HepG2 (cell line): ENCODE measurements around the gene FSCN2. TPM values are rescaled to one million over a fixed set of nuclear protein-coding genes. Genes with fewer than 3 reads are reported as not detected.

Source experiments
- CCDC6 ChIP-seq: sonication (generic); formaldehyde crosslinking; IDR thresholded peaks from 2 replicates; pipeline ENCODE4 v1.8.1; 2022; ENCODE audit warnings: mild to moderate bottlenecking, missing genetic modification reagents, moderate library complexity
- CEBPB ChIP-seq: IDR thresholded peaks from 2 replicates; pipeline ENCODE4 v1.6.1; 2011; ENCODE audit warnings: low read depth, low read length, improper control_type of control experiment, borderline replicate concordance
- EED ChIP-seq: sonication (generic); formaldehyde crosslinking; IDR thresholded peaks from 2 replicates; pipeline ENCODE4 v1.5.0; 2020; ENCODE audit warnings: mild to moderate bottlenecking, missing genetic modification reagents
- ELF3 ChIP-seq: IDR thresholded peaks from 2 replicates; pipeline ENCODE4 v1.6.1; 2016; ENCODE audit warnings: missing genetic modification reagents, missing compliant biosample characterization
- HNF4A ChIP-seq: sonication (generic); formaldehyde crosslinking; IDR thresholded peaks from 2 replicates; pipeline ENCODE4 v1.4.0; 2020; ENCODE audit warnings: missing genetic modification reagents
- MIER3 ChIP-seq: IDR thresholded peaks from 2 replicates; pipeline ENCODE4 v1.6.1; 2016; ENCODE audit warnings: missing compliant biosample characterization, borderline replicate concordance
- MTA3 ChIP-seq: sonication (generic); formaldehyde crosslinking; IDR thresholded peaks from 2 replicates; pipeline ENCODE4 v1.4.0; 2020; ENCODE audit warnings: missing genetic modification reagents
- PRPF4 ChIP-seq: fragments of 200-400 bp; formaldehyde crosslinking; IDR thresholded peaks from 2 replicates; pipeline ENCODE4 v1.6.1; 2016; ENCODE audit warnings: low read length, low read depth; ENCODE audit not compliant: poor library complexity, severe bottlenecking
- SIN3B ChIP-seq: fragments of 150-350 bp; IDR thresholded peaks from 2 replicates; pipeline ENCODE4 v1.6.1; 2014; ENCODE audit warnings: low read length
- TP53 ChIP-seq: sonication (generic); formaldehyde crosslinking; conservative IDR thresholded peaks from 2 replicates; pipeline ENCODE4 v1.4.0; 2020; ENCODE audit warnings: missing genetic modification reagents
- ZNF20 ChIP-seq: sonication (generic); formaldehyde crosslinking; IDR thresholded peaks from 2 replicates; pipeline ENCODE4 v1.4.0; 2020; ENCODE audit warnings: mild to moderate bottlenecking, moderate library complexity, missing genetic modification reagents
- ZNF772 ChIP-seq: sonication (generic); formaldehyde crosslinking; IDR thresholded peaks from 2 replicates; pipeline ENCODE4 v1.5.0; 2020; ENCODE audit warnings: mild to moderate bottlenecking, missing genetic modification reagents
- ZSCAN29 ChIP-seq: sonication (generic); formaldehyde crosslinking; conservative IDR thresholded peaks from 2 replicates; pipeline ENCODE4 v1.4.0; 2020; ENCODE audit warnings: mild to moderate bottlenecking, missing genetic modification reagents
- polyA plus RNA-seq, 8 experiments: library from polyadenylated mRNA; depleted of rRNA in 3 of 8; stranded (reverse) in 7 of 8; unstranded in 1 of 8; fragments of >200 nt; fragmentation: Illumina TruSeq in 4 of 8; extraction: Trizol in 4 of 8; gene quantifications; 2 replicates each; pipeline versions ENCODE4 v1.2.1 to v1.2.3, GENCODE V29; 2011 to 2016; ENCODE audit warnings: low read depth in 4 of 8, missing spikeins in 1 of 8, mixed read lengths in 1 of 8; ENCODE audit not compliant: insufficient read depth in 1 of 8
- total RNA-seq, 5 experiments: library from RNA; depleted of rRNA; stranded (reverse); fragments of >200 nt; fragmentation: Illumina TruSeq; extraction: Trizol; gene quantifications; 2 replicates each; pipeline ENCODE4 v1.2.3, GENCODE V29; 2016; ENCODE audit warnings: low read depth in 1 of 5
- TF ChIP-seq, protein P1 (sequence below): sonication (generic); formaldehyde crosslinking; IDR thresholded peaks from 2 replicates; pipeline ENCODE4 v1.4.0; 2020; ENCODE audit warnings: missing genetic modification reagents
- TF ChIP-seq, protein P2 (sequence below): sonication (generic); formaldehyde crosslinking; IDR thresholded peaks from 2 replicates; pipeline ENCODE4 v1.8.1; 2023; ENCODE audit warnings: mild to moderate bottlenecking, missing genetic modification reagents, borderline replicate concordance
- TF ChIP-seq, protein P3 (sequence below): IDR thresholded peaks from 2 replicates; pipeline ENCODE4 v1.6.1; 2016; ENCODE audit warnings: missing compliant biosample characterization, missing genetic modification reagents, borderline replicate concordance
- TF ChIP-seq, protein P4 (sequence below): IDR thresholded peaks from 2 replicates; pipeline ENCODE4 v1.6.1; 2016; ENCODE audit warnings: low read depth
- TF ChIP-seq, protein P5 (sequence below): sonication (generic); formaldehyde crosslinking; IDR thresholded peaks from 2 replicates; pipeline ENCODE4 v1.4.0; 2020; ENCODE audit warnings: low read depth, missing genetic modification reagents

The FSCN2 gene
- total and polyA plus RNA-seq, 2 of the 13 experiments (the other 11 are each of a cell fraction or from before 2014, with no cell fraction given) = 0.09 TPM; not detected in 1

DNA sequence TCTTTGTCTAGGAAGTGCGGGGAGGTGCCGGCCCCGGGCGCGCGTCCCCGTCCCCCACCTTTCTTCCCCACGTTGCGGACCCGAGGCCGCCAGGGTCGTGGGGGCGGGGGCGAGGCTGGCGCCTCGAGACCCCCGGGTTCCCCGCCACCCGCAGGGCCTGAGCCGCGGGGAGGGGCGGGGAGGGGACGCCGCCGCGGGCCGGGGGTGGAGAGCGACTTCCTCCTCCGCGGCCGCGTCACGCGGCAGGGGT, 13.8 kb upstream of the FSCN2 start (continued):
- TF ChIP-seq EED (CRISPR knock-in tag) = no peak
- TF ChIP-seq, protein P1, sequence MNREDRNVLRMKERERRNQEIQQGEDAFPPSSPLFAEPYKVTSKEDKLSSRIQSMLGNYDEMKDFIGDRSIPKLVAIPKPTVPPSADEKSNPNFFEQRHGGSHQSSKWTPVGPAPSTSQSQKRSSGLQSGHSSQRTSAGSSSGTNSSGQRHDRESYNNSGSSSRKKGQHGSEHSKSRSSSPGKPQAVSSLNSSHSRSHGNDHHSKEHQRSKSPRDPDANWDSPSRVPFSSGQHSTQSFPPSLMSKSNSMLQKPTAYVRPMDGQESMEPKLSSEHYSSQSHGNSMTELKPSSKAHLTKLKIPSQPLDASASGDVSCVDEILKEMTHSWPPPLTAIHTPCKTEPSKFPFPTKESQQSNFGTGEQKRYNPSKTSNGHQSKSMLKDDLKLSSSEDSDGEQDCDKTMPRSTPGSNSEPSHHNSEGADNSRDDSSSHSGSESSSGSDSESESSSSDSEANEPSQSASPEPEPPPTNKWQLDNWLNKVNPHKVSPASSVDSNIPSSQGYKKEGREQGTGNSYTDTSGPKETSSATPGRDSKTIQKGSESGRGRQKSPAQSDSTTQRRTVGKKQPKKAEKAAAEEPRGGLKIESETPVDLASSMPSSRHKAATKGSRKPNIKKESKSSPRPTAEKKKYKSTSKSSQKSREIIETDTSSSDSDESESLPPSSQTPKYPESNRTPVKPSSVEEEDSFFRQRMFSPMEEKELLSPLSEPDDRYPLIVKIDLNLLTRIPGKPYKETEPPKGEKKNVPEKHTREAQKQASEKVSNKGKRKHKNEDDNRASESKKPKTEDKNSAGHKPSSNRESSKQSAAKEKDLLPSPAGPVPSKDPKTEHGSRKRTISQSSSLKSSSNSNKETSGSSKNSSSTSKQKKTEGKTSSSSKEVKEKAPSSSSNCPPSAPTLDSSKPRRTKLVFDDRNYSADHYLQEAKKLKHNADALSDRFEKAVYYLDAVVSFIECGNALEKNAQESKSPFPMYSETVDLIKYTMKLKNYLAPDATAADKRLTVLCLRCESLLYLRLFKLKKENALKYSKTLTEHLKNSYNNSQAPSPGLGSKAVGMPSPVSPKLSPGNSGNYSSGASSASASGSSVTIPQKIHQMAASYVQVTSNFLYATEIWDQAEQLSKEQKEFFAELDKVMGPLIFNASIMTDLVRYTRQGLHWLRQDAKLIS (CRISPR knock-in tag) = no peak
- no peak for TF ChIP-seq CEBPB
- TF ChIP-seq ZSCAN29 (CRISPR knock-in tag) = no peak
- TF ChIP-seq HNF4A (CRISPR knock-in tag) = no peak
- TF ChIP-seq TP53 (CRISPR knock-in tag) = no peak
- TF ChIP-seq CCDC6 (CRISPR knock-in tag) = no peak
- TF ChIP-seq MIER3 (CRISPR knock-in tag) = no peak
- TF ChIP-seq, protein P2, sequence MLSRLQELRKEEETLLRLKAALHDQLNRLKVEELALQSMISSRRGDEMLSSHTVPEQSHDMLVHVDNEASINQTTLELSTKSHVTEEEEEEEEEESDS (CRISPR knock-in tag) = no peak
- TF ChIP-seq ZNF772 (CRISPR knock-in tag) = no peak
- TF ChIP-seq, protein P3, sequence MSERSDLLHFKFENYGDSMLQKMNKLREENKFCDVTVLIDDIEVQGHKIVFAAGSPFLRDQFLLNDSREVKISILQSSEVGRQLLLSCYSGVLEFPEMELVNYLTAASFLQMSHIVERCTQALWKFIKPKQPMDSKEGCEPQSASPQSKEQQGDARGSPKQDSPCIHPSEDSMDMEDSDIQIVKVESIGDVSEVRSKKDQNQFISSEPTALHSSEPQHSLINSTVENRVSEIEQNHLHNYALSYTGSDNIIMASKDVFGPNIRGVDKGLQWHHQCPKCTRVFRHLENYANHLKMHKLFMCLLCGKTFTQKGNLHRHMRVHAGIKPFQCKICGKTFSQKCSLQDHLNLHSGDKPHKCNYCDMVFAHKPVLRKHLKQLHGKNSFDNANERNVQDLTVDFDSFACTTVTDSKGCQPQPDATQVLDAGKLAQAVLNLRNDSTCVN (CRISPR knock-in tag) = no peak
- TF ChIP-seq, protein P4, sequence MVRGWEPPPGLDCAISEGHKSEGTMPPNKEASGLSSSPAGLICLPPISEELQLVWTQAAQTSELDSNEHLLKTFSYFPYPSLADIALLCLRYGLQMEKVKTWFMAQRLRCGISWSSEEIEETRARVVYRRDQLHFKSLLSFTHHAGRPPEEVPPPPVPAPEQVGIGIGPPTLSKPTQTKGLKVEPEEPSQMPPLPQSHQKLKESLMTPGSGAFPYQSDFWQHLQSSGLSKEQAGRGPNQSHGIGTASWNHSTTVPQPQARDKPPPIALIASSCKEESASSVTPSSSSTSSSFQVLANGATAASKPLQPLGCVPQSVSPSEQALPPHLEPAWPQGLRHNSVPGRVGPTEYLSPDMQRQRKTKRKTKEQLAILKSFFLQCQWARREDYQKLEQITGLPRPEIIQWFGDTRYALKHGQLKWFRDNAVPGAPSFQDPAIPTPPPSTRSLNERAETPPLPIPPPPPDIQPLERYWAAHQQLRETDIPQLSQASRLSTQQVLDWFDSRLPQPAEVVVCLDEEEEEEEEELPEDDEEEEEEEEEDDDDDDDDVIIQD (CRISPR knock-in tag) = 0 out of 2 replicates have a peak, but pooled peaks have one; percentile 12
- TF ChIP-seq PRPF4 = no peak
- no peak for TF ChIP-seq MTA3 (CRISPR knock-in tag)
- no peak for TF ChIP-seq SIN3B
- TF ChIP-seq, protein P5, sequence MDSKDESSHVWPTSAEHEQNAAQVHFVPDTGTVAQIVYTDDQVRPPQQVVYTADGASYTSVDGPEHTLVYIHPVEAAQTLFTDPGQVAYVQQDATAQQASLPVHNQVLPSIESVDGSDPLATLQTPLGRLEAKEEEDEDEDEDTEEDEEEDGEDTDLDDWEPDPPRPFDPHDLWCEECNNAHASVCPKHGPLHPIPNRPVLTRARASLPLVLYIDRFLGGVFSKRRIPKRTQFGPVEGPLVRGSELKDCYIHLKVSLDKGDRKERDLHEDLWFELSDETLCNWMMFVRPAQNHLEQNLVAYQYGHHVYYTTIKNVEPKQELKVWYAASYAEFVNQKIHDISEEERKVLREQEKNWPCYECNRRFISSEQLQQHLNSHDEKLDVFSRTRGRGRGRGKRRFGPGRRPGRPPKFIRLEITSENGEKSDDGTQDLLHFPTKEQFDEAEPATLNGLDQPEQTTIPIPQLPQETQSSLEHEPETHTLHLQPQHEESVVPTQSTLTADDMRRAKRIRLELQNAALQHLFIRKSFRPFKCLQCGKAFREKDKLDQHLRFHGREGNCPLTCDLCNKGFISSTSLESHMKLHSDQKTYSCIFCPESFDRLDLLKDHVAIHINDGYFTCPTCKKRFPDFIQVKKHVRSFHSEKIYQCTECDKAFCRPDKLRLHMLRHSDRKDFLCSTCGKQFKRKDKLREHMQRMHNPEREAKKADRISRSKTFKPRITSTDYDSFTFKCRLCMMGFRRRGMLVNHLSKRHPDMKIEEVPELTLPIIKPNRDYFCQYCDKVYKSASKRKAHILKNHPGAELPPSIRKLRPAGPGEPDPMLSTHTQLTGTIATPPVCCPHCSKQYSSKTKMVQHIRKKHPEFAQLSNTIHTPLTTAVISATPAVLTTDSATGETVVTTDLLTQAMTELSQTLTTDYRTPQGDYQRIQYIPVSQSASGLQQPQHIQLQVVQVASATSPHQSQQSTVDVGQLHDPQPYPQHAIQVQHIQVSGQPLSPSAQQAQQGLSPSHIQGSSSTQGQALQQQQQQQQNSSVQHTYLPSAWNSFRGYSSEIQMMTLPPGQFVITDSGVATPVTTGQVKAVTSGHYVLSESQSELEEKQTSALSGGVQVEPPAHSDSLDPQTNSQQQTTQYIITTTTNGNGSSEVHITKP (CRISPR knock-in tag) = 0 out of 2 replicates have a peak, but pooled peaks have one; percentile 6
- TF ChIP-seq ELF3 (CRISPR knock-in tag) = peak; percentile 54; the same call in 1 of the 2 replicates
- no peak for TF ChIP-seq ZNF20 (CRISPR knock-in tag)
